Measurements from ENCODE around the gene SYNC.

DNA sequence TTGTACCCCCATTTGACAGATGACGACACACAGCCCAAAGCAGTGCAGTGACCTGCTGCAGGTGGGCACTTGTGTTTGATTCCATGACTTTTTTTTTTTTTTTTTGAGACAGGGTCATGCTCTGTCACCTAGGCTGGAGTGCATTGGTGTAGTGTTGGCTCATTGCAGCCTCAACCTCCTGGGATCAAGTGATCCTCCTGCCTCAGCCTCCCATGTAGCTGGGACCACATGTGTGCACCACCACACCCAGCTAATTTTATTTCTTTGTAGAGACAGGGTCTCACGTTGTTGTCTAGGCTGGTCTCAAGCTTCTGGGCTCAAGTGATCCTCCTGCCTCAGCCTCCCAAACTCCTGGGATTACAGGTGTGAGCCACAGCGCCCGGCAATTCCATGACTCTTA, 14.9 kb upstream of the SYNC start:
- TF ChIP-seq, protein P1, sequence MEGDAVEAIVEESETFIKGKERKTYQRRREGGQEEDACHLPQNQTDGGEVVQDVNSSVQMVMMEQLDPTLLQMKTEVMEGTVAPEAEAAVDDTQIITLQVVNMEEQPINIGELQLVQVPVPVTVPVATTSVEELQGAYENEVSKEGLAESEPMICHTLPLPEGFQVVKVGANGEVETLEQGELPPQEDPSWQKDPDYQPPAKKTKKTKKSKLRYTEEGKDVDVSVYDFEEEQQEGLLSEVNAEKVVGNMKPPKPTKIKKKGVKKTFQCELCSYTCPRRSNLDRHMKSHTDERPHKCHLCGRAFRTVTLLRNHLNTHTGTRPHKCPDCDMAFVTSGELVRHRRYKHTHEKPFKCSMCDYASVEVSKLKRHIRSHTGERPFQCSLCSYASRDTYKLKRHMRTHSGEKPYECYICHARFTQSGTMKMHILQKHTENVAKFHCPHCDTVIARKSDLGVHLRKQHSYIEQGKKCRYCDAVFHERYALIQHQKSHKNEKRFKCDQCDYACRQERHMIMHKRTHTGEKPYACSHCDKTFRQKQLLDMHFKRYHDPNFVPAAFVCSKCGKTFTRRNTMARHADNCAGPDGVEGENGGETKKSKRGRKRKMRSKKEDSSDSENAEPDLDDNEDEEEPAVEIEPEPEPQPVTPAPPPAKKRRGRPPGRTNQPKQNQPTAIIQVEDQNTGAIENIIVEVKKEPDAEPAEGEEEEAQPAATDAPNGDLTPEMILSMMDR (IDR thresholded peaks at IDR 0.05) = no peak
- no peak for TF ChIP-seq POLR2A (IDR thresholded peaks at IDR 0.05)
- no peak for TF ChIP-seq POLR2AphosphoS5 (IDR thresholded peaks at IDR 0.05; ENCODE audit: insufficient read depth in 1 of 2, low read depth in 1 of 2)
